HepG2 (cell line): Measurements from ENCODE around the gene FOSB. TPM values are rescaled to one million over a fixed set of nuclear protein-coding genes. Genes with fewer than 3 reads are reported as not detected.
A peak's percentile ranks its signal among the peaks of the same experiment; 100 is the strongest.

ENCODE experiments used
- ASH2L ChIP-seq: fragments of 300-600, 200-600 bp; sonication (generic); IDR thresholded peaks from 2 replicates; pipeline ENCODE4 v1.7.0; 2017; ENCODE audit warnings: low read depth, mild to moderate bottlenecking, moderate library complexity, mixed read lengths, low read length; ENCODE audit not compliant: insufficient read length
- CBX2 ChIP-seq, 2 experiments: fragments of 200-600 bp in 1 of 2; sonication (generic); formaldehyde crosslinking in 1 of 2; IDR thresholded peaks; 2 replicates each; pipeline versions ENCODE4 v1.7.0 to v1.8.1; 2018 to 2022; ENCODE audit warnings: low read depth in 2 of 2, low read length in 1 of 2, mild to moderate bottlenecking in 1 of 2, missing genetic modification reagents in 1 of 2
- CCAR2 ChIP-seq: fragments of 200-400 bp; formaldehyde crosslinking; optimal IDR thresholded peaks from 2 replicates; pipeline ENCODE3; 2018; ENCODE audit warnings: low read depth, mild to moderate bottlenecking, low read length, moderate library complexity
- GATAD1 ChIP-seq: IDR thresholded peaks from 2 replicates; pipeline ENCODE4 v1.6.1; 2016; ENCODE audit warnings: missing genetic modification reagents, missing compliant biosample characterization
- HDAC1 ChIP-seq: sonication (generic); formaldehyde crosslinking; IDR thresholded peaks from 2 replicates; pipeline ENCODE4 v1.5.1; 2020; ENCODE audit warnings: mild to moderate bottlenecking, missing genetic modification reagents
- HOXA5 ChIP-seq: sonication (generic); formaldehyde crosslinking; IDR thresholded peaks from 2 replicates; pipeline ENCODE4 v1.4.0; 2020; ENCODE audit warnings: missing genetic modification reagents
- IRF2 ChIP-seq: IDR thresholded peaks from 2 replicates; pipeline ENCODE4 v1.6.1; 2018; ENCODE audit warnings: missing genetic modification reagents, missing compliant biosample characterization
- KLF13 ChIP-seq: sonication (generic); formaldehyde crosslinking; IDR thresholded peaks from 2 replicates; pipeline ENCODE4 v1.4.0; 2020; ENCODE audit warnings: mild to moderate bottlenecking, missing genetic modification reagents
- MIER3 ChIP-seq: IDR thresholded peaks from 2 replicates; pipeline ENCODE4 v1.6.1; 2016; ENCODE audit warnings: missing compliant biosample characterization, borderline replicate concordance
- MXD4 ChIP-seq: IDR thresholded peaks from 2 replicates; pipeline ENCODE4 v1.6.1; 2016; ENCODE audit warnings: mild to moderate bottlenecking, missing biosample characterization, missing genetic modification reagents
- NBN ChIP-seq: fragments of 450-650 bp; conservative IDR thresholded peaks from 2 replicates; pipeline ENCODE4 v1.6.1; 2017
- NCOA1 ChIP-seq: sonication (generic); formaldehyde crosslinking; IDR thresholded peaks from 2 replicates; pipeline ENCODE4 v1.9.0; 2021; ENCODE audit warnings: missing genetic modification reagents
- POLR2AphosphoS2 ChIP-seq: IDR thresholded peaks from 2 replicates; pipeline ENCODE4 v1.6.1; 2011; ENCODE audit warnings: low read depth, low read length, improper control_type of control experiment
- SIX4 ChIP-seq: sonication (generic); formaldehyde crosslinking; IDR thresholded peaks from 2 replicates; pipeline ENCODE4 v1.4.0; 2020; ENCODE audit warnings: missing genetic modification reagents
- SMAD9 ChIP-seq: sonication (generic); formaldehyde crosslinking; IDR thresholded peaks from 2 replicates; pipeline ENCODE4 v1.5.1; 2020; ENCODE audit warnings: mild to moderate bottlenecking, missing genetic modification reagents
- TSC22D2 ChIP-seq: sonication (generic); formaldehyde crosslinking; IDR thresholded peaks from 2 replicates; pipeline ENCODE4 v1.5.1; 2020; ENCODE audit warnings: missing genetic modification reagents, mild to moderate bottlenecking, borderline replicate concordance
- ZFP1 ChIP-seq: IDR thresholded peaks from 2 replicates; pipeline ENCODE4 v1.6.1; 2016
- ZNF160 ChIP-seq: sonication (generic); formaldehyde crosslinking; IDR thresholded peaks from 2 replicates; pipeline ENCODE4 v1.8.0; 2022; ENCODE audit warnings: mild to moderate bottlenecking, inconsistent platforms, missing genetic modification reagents
- ZNF260 ChIP-seq: sonication (generic); formaldehyde crosslinking; IDR thresholded peaks from 2 replicates; pipeline ENCODE4 v1.4.0; 2020; ENCODE audit warnings: missing genetic modification reagents, low read depth, mild to moderate bottlenecking, borderline replicate concordance
- ZNF3 ChIP-seq: IDR thresholded peaks from 2 replicates; pipeline ENCODE4 v1.7.0; 2017; ENCODE audit warnings: inconsistent platforms
- ZNF724P ChIP-seq: sonication (generic); formaldehyde crosslinking; IDR thresholded peaks from 2 replicates; pipeline ENCODE4 v1.8.0; 2022; ENCODE audit warnings: missing genetic modification reagents, borderline replicate concordance
- ZNF75D ChIP-seq: sonication (generic); formaldehyde crosslinking; IDR thresholded peaks from 2 replicates; pipeline ENCODE4 v1.8.1; 2023; ENCODE audit warnings: missing genetic modification reagents, mild to moderate bottlenecking, borderline replicate concordance
- ZSCAN30 ChIP-seq: sonication (generic); formaldehyde crosslinking; IDR thresholded peaks from 2 replicates; pipeline ENCODE4 v1.5.0; 2020; ENCODE audit warnings: mild to moderate bottlenecking, missing genetic modification reagents
- polyA plus RNA-seq, 8 experiments: library from polyadenylated mRNA; depleted of rRNA in 3 of 8; stranded (reverse) in 7 of 8; unstranded in 1 of 8; fragments of >200 nt; fragmentation: Illumina TruSeq in 4 of 8; extraction: Trizol in 4 of 8; gene quantifications; 2 replicates each; pipeline versions ENCODE4 v1.2.1 to v1.2.3, GENCODE V29; 2011 to 2016; ENCODE audit warnings: low read depth in 4 of 8, missing spikeins in 1 of 8, mixed read lengths in 1 of 8; ENCODE audit not compliant: insufficient read depth in 1 of 8
- total RNA-seq, 5 experiments: library from RNA; depleted of rRNA; stranded (reverse); fragments of >200 nt; fragmentation: Illumina TruSeq; extraction: Trizol; gene quantifications; 2 replicates each; pipeline ENCODE4 v1.2.3, GENCODE V29; 2016; ENCODE audit warnings: low read depth in 1 of 5
- TF ChIP-seq, protein P1 (sequence below): fragments of 450-650 bp; IDR thresholded peaks from 2 replicates; pipeline ENCODE4 v1.6.1; 2016
- TF ChIP-seq, protein P2 (sequence below): sonication (generic); formaldehyde crosslinking; IDR thresholded peaks from 2 replicates; pipeline ENCODE4 v1.8.1; 2023; ENCODE audit warnings: mild to moderate bottlenecking, moderate library complexity, missing genetic modification reagents
- TF ChIP-seq, protein P3 (sequence below): sonication (generic); formaldehyde crosslinking; IDR thresholded peaks from 2 replicates; pipeline ENCODE4 v1.9.0; 2021; ENCODE audit warnings: missing genetic modification reagents, borderline replicate concordance

FOSB gene
- total and polyA plus RNA-seq, 2 of the 13 experiments (the other 11 are each of a cell fraction or from before 2014, with no cell fraction given), result 2.8 to 6.0 TPM

DNA sequence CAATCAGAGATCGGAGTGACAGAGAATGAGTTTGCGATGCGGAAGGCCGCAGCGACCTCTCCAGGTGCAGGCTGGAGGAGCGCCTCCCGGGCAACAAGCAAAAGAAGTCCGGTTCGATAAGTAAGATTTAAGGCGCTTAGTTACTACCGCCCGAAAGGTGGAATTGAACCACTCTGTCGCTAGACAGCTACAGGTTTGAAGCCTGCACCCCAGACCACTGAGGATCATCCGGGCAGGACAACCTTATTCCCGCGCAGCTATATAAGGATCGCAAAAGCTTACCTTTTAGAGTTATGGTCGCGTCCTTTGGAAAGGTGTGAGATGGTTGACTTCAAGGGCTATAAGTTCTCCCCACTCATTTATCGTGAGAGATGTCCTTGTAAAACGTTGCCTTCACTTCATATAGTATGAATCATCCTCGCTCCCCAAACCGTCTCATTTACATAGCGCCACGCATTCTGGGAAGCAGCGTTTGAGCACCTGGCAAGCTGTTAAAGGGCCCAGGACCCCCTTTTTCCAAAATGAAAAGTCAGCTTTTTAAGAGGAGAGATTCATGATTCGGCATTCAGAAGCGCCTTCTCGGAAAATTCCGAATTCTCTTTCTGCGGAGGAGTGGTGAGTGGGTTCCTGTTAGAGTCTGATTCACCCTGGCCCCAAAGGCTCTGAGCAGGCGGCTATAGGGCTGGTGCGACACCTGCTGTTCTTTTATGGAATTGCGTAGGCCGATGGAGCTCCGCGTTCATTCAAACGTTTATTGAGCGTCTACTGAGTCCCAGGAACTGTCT is 10.8 kb downstream of the FOSB start (continued):
- TF ChIP-seq, protein P1, sequence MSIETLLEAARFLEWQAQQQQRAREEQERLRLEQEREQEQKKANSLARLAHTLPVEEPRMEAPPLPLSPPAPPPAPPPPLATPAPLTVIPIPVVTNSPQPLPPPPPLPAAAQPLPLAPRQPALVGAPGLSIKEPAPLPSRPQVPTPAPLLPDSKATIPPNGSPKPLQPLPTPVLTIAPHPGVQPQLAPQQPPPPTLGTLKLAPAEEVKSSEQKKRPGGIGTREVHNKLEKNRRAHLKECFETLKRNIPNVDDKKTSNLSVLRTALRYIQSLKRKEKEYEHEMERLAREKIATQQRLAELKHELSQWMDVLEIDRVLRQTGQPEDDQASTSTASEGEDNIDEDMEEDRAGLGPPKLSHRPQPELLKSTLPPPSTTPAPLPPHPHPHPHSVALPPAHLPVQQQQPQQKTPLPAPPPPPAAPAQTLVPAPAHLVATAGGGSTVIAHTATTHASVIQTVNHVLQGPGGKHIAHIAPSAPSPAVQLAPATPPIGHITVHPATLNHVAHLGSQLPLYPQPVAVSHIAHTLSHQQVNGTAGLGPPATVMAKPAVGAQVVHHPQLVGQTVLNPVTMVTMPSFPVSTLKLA, result no peak
- no peak for TF ChIP-seq NBN
- peak; percentile 55; the same call in 1 of the 2 replicates for TF ChIP-seq GATAD1 (CRISPR knock-in tag)
- TF ChIP-seq KLF13, result no peak
- TF ChIP-seq ZNF260 (CRISPR knock-in tag), result no peak
- no peak for TF ChIP-seq NCOA1 (CRISPR knock-in tag)
- TF ChIP-seq IRF2 (CRISPR knock-in tag), result peak; percentile 83; the same call in 1 of the 2 replicates
- no peak for TF ChIP-seq SMAD9
- TF ChIP-seq HDAC1 (CRISPR knock-in tag), result no peak; the same call in 1 of the 2 replicates
- peak; percentile 72 for TF ChIP-seq ASH2L
- no peak for TF ChIP-seq CCAR2
- TF ChIP-seq ZNF724P, result peak; percentile 50; the same call in 1 of the 2 replicates
- TF ChIP-seq, protein P2, sequence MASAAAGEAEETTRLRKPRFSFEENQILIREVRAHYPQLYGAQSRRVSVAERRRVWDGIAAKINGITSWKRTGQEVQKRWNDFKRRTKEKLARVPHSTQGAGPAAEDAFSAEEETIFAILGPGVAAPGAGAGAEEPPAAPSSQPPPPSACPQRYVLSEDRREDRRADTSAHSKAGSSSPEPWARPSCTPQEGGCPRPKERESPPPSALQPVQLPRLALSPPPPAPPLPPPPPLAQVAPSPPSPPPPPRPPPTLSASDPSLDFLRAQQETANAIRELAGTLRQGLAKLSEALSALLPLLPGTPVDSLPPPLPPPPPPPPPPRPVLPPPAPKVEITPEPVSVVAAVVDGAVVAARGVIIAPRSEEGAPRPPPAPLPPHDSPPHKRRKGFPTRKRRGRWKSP (CRISPR knock-in tag), result peak; percentile 76; the same call in 1 of the 2 replicates
- no peak for TF ChIP-seq SIX4
- TF ChIP-seq HOXA5 (CRISPR knock-in tag), result peak; percentile 85; the same call in 1 of the 2 replicates
- no peak for TF ChIP-seq CBX2 (IDR thresholded peaks at IDR 0.05; ENCODE audit: low read depth, low read length)
- no peak for TF ChIP-seq CBX2 (CRISPR knock-in tag; IDR thresholded peaks at IDR 0.05; ENCODE audit: low read depth)
- no peak for TF ChIP-seq POLR2AphosphoS2
- no peak; the same call in 1 of the 2 replicates for TF ChIP-seq MXD4 (CRISPR knock-in tag)
- 0 out of 2 replicates have a peak, but pooled peaks have one; percentile 55 for TF ChIP-seq ZNF3 (CRISPR knock-in tag)
- TF ChIP-seq ZSCAN30 (CRISPR knock-in tag), result peak; percentile 77; the same call in 1 of the 2 replicates
- TF ChIP-seq TSC22D2 (CRISPR knock-in tag), result peak; percentile 82; the same call in 1 of the 2 replicates
- TF ChIP-seq, protein P3, sequence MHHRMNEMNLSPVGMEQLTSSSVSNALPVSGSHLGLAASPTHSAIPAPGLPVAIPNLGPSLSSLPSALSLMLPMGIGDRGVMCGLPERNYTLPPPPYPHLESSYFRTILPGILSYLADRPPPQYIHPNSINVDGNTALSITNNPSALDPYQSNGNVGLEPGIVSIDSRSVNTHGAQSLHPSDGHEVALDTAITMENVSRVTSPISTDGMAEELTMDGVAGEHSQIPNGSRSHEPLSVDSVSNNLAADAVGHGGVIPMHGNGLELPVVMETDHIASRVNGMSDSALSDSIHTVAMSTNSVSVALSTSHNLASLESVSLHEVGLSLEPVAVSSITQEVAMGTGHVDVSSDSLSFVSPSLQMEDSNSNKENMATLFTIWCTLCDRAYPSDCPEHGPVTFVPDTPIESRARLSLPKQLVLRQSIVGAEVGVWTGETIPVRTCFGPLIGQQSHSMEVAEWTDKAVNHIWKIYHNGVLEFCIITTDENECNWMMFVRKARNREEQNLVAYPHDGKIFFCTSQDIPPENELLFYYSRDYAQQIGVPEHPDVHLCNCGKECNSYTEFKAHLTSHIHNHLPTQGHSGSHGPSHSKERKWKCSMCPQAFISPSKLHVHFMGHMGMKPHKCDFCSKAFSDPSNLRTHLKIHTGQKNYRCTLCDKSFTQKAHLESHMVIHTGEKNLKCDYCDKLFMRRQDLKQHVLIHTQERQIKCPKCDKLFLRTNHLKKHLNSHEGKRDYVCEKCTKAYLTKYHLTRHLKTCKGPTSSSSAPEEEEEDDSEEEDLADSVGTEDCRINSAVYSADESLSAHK, result 0 out of 2 replicates have a peak, but pooled peaks have one; percentile 17
- TF ChIP-seq ZNF160 (CRISPR knock-in tag), result peak; percentile 64; the same call in 1 of the 2 replicates
- TF ChIP-seq MIER3 (CRISPR knock-in tag), result peak; percentile 40; the same call in 1 of the 2 replicates
- TF ChIP-seq ZFP1 (CRISPR knock-in tag), result peak; percentile 74; the same call in 1 of the 2 replicates
- TF ChIP-seq ZNF75D (CRISPR knock-in tag), result peak; percentile 31; the same call in 1 of the 2 replicates
